GM21717 (cell line): ENCODE measurements around the gene ANKZF1.
A peak's percentile ranks its signal among the peaks of the same experiment; 100 is the strongest.
"Not testable (repeated sequence)": the region's sequence is repeated elsewhere in the genome, so short reads cannot be mapped to it uniquely, and the experiment has no call there.

Experiments used
- ATAC-seq: cut with Tn5 transposase; IDR thresholded peaks from one replicate; pipeline ENCODE4 v1.9.1; 2021; ENCODE audit warnings: mild to moderate bottlenecking, moderate library complexity; ENCODE audit not compliant: unreplicated experiment

The ANKZF1 gene, protein sequence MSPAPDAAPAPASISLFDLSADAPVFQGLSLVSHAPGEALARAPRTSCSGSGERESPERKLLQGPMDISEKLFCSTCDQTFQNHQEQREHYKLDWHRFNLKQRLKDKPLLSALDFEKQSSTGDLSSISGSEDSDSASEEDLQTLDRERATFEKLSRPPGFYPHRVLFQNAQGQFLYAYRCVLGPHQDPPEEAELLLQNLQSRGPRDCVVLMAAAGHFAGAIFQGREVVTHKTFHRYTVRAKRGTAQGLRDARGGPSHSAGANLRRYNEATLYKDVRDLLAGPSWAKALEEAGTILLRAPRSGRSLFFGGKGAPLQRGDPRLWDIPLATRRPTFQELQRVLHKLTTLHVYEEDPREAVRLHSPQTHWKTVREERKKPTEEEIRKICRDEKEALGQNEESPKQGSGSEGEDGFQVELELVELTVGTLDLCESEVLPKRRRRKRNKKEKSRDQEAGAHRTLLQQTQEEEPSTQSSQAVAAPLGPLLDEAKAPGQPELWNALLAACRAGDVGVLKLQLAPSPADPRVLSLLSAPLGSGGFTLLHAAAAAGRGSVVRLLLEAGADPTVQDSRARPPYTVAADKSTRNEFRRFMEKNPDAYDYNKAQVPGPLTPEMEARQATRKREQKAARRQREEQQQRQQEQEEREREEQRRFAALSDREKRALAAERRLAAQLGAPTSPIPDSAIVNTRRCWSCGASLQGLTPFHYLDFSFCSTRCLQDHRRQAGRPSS

DNA sequence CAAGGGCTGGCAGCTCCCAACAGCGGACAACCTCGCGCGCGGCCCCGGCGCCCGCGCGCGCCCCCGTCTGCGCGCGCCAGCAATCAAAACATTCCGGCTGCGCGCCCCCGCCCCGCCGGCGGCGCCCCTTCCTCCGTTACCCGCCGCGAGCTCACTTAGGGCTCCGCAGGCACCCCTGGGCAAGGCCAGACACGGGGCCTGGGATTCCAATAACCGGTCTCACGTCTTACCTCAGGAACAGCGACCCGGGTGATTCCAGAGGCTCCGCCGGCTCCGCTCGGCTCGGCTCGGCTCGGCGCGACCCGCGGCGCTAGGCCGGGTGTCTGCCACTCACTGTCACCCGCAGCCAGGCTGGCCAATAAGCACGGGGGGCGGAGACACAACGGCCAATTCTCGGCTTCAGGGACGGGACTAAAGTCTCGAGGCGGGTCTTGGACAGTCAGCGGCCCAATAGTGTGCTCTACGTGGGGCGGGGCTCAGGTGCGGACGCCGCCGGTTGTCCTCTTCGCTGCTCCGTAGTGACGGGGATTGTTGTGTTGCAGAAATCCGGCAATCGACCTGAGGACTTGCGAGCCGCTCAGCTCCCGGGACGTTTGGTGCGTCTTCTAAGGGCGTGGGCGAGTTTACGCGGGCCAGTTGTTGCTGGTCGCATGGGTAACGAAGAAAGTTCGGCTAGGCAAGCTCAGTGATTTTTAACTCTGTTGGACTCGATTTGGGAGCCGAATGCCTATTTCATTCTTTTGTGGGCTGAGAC is at the start of gene ANKZF1, which contains the start of gene ATG9A:
Gene ANKZF1 (plus strand): TSS at position 502 of the 754 bp plus-strand sequence. CDS start 452 bp downstream, outside the sequence.
Gene ATG9A (minus strand): TSS at position 332 of the 754 bp plus-strand sequence. CDS start 1,612 bp downstream, outside the sequence.
- peak; percentile 97 for ATAC-seq

DNA sequence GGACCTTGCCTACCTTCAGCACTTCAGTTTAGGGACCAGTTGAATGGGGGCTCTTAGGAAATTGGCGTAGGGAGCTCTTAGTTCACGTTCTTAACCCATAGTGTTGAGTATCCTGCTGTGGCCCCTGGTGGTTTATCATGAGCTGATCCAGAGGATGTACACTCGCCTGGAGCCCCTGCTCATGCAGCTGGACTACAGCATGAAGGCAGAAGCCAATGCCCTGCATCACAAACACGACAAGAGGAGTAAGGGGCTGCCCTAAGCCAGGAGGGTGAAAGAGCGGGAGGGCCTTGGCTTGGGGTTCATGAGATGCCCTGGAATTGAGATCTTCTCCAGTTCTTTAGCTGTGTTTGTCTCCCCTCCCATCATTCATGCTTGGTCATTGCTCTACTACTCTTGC is 48.6 kb upstream of the ANKZF1 start:
- ATAC-seq: no peak

DNA sequence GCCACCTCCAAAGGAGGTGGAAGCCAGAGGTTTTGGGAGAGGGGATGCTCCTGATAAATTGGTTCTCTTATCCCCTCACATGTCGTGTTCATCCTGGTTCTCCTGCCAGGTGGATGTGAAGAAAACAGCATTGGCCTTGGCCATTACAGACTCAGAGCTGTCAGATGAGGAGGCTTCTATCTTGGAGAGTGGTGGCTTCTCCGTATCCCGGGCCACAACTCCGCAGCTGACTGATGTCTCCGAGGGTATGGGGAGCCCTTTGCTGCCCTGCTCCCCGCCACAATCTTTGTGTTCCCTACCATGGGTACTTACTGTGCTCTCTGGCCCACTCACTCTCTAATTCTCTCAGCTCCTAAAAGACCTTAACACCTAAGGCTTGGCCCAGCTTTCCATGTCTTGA is 48.1 kb upstream of the ANKZF1 start:
- ATAC-seq: no peak

DNA sequence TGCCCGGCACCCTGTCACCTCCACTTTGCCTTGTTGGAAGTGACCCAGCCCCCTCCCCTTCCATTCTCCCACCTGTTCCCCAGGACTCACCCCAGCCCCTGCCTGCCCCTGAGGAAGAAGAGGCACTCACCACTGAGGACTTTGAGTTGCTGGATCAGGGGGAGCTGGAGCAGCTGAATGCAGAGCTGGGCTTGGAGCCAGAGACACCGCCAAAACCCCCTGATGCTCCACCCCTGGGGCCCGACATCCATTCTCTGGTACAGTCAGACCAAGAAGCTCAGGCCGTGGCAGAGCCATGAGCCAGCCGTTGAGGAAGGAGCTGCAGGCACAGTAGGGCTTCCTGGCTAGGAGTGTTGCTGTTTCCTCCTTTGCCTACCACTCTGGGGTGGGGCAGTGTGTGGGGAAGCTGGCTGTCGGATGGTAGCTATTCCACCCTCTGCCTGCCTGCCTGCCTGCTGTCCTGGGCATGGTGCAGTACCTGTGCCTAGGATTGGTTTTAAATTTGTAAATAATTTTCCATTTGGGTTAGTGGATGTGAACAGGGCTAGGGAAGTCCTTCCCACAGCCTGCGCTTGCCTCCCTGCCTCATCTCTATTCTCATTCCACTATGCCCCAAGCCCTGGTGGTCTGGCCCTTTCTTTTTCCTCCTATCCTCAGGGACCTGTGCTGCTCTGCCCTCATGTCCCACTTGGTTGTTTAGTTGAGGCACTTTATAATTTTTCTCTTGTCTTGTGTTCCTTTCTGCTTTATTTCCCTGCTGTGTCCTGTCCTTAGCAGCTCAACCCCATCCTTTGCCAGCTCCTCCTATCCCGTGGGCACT is 47.1 kb upstream of the ANKZF1 start:
- ATAC-seq: no peak

DNA sequence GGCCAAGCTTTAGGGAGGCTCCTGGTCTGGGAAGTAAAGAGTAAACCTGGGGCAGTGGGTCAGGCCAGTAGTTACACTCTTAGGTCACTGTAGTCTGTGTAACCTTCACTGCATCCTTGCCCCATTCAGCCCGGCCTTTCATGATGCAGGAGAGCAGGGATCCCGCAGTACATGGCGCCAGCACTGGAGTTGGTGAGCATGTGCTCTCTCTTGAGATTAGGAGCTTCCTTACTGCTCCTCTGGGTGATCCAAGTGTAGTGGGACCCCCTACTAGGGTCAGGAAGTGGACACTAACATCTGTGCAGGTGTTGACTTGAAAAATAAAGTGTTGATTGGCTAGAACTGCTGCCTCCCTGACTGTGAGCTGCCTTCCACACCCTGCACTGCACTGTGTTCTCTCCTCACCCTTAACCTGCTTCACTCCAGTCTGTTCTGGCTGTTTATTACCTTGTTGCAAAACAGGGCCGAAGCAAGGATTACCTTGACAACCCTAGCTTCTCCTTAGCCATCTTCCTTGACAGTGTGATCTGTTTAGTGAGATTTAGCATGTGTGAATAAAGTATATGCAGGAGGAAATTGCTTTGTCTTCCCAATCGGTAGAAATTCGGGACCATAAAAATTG is 46.3 kb upstream of the ANKZF1 start:
- no peak for ATAC-seq

DNA sequence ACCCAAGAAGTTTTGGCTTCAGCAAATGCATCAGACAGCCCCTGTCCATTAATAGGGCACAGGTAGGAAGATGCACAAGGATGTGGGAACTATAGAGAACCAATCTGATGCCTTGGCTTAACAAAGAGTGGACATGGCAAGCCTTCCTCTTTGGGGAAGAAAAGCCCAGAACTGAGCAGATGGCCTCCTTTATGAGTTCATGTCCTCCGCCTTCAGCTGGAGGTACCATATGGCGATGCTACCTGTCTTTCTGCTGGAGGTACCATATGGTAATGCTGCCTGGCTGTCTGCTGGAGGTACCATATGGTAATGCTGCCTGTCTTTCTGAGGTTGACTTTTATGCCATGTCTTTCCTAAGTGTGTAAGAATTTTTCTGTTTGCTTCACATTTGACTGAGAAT is 45.5 kb upstream of the ANKZF1 start:
- no peak for ATAC-seq

DNA sequence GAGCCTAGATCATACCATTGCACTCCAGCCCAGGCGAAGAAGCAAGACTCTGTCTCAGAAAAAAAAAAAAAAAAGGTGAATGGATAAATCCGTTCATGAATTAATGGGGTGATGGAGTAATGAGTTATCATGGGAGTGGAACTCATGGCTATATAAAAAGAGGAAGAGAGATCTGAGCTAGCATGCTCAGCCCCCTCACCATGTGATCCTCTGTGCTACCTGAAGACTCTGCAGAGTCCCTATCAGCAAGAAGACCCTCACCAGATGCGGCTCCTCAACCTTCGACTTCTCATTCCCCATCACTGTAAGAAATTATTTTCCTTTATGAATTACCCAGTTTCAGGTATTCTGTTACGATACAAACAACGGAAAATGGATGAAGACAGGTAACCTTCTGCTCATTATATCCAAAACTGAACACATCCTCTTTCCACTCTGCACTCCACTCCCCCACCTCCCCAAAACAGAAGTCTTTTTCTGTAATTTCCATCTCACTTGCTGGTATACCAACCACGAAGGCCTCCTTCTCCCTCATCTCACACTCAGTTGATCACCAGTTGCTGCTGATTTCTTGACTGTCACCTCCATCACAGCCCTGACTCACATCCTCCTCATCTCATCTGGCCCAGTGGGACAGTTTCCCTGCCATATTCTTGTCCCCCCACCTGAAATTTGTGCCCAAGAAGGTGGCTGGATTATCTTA is 42.7 kb upstream of the ANKZF1 start:
- ATAC-seq: no peak

DNA sequence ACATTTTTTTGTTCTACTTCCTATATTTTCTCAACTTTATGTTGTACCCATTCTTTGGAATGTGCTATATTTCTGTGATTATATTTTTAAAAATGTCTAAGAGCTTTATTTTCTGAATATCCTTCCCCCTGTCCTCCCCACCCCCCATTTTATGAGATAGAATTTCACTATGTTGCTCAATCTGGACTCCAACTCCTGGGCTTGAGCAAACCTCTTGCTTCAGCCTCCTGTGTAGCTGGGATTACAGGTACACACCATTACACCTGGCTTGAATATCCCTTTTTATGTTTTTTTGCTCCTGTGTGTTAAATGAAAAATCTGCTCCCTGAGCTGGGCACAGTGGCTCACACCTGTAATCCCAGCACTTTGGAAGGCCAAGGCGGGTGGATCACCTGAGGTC is 32.2 kb upstream of the ANKZF1 start:
- ATAC-seq: no peak

DNA sequence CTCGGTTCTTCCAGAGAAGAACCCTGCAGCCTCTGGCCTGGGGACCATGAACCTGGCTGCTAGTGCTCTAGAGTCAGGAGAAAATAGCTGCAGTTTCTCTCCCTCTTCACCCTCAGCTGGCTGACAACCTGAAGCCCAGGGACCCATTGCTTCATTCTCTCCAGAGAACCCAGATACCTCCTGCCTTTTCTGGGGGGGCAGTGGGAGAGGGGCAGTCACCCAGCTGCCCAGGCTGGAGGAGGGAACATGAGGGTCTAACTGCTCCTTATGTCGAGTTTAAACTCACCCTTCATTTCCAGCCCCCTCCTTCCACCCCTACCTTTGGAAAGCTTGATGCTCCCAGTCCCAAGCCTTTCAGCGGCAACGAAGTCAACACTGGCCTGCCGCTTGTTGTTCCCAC is 30.6 kb upstream of the ANKZF1 start:
- ATAC-seq: no peak

DNA sequence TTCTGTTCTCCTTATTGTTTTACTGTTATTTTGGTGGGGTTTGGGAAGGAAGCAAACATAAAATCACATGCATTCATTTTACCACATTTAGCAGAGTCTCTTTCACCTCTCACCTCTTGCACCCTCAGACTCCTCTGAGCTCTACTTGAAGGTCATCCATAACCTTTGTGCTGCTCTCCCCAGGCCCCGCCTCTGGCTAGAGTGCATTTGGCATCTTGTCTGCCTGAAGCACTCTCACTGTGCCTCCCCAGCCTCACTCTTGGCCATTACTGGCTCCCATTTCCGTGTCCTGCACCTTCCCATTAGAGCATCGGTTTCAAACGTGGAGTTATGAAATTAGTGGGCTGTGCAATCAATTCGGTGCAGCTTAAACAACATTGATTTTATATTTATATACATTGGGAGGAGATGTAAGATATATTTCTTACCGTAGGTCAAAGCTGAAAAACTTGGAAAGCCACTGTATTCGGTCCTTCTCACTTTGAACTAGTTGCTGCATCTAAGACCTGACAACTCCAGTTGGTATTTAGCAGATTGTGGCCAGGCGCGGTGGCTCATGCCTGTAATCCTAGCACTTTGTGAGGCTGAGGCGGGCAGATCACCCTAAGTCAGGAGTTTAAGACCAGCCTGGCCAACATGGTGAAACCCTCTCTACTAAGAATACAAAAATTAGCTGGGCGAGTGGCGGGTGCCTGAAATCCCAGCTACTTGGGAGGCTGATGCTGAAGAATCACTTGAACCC is 30.0 kb upstream of the ANKZF1 start:
- no peak for ATAC-seq

DNA sequence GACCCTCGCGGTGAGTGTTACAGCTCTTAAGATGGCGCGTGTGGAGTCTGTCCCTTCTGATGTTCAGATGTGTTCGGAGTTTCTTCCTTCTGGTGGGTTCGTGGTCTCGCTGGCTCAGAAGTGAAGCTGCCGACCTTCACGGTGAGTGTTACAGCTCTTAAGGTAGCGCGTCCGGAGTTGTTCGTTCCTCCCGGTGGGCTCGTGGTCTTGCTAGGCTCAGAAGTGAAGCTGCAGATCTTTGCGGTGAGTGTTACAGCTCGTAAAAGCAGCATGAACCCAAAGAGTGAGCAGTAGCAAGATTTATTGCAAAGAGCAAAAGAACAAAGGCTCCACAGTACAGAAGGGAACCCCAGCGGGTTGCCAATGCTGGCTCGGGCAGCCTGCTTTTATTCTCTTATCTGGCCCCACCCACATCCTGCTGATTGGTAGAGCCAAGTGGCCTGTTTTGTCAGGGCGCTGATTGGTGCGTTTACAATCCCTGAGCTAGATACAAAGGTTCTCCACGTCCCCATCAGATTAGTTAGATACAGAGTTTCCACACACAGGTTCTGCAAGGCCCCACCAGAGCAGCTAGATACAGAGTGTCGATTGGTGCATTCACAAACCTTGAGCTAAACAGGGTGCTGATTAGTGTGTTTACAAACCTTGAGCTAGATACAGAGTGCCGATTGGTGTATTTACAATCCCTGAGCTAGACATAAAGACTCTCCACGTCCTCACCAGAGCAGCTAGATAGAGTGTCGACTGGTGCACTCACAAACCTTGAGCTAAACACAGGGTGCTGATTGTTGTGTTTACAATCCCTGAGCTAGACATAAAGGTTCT is 28.9 kb upstream of the ANKZF1 start:
- ATAC-seq: not testable (repeated sequence)

DNA sequence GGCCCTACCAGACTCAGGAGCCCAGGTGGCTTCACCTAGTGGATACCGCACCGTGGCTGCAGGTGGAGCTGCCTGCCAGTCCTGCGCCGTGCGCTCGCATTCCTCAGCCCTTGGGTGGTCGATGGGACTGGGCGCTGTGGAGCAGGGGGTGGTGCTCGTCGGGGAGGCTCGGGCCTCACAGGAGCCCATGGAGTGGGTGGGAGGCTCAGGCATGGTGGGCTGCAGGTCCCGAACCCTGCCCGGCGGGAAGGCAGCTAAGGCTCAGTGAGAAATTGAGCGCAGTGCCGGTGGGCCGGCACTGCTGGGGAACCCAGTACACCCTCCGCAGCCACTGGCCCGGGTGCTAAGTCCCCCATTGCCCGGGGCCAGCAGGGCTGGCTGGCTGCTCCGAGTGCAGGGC is 28.3 kb upstream of the ANKZF1 start:
- not testable (repeated sequence) for ATAC-seq

DNA sequence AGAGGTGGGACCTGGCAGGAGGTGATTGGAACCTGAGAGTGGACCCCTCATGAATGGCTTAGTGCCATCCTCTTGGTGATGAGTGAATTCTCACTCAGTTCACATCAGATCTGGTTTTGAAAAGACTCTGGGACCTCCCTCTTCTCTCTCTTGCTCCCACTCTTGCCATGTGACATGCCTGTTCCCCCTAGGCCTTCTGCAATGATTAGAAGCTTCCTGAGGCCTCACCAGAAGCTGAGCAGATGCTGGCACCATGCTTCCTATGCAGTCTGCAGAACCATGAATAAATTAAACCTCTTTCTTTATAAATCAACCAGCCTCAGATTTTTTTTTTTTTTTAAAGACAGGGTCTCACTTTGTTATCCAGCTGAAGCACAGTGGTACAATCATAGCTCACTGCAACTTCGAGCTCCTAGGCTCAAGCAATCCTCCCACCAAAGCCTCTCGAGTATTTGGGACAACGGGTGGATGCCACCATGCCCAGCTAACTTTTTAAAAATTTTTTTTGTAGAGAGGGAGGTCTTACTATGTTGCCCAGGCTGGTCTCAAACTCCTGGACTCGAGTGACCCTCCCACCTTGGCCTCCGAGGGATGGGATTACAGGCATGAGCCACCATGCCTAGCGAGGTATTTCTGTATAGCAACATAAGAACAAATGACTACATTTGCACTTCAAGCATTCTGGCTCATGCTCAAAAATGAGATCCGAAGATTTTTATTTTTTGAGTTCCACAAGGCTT is 25.0 kb upstream of the ANKZF1 start:
- no peak for ATAC-seq

DNA sequence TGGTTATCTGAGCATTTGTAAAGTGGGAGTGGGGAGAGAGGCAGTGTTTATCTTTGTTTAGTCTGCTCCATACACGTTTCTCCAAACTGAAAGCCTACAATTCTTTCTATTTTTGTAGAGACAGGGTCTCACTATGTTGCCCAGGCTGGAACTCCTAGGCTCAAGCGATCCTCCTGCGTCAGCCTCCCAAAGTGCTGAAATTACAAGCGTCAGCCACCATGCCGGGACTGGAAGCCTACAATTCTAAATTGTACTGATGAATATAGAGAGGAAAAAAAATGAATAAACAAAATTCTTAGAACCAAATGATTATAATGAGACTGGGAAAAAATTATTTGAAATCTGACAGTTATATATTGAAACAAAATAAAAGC is 24.5 kb upstream of the ANKZF1 start:
- no peak for ATAC-seq

DNA sequence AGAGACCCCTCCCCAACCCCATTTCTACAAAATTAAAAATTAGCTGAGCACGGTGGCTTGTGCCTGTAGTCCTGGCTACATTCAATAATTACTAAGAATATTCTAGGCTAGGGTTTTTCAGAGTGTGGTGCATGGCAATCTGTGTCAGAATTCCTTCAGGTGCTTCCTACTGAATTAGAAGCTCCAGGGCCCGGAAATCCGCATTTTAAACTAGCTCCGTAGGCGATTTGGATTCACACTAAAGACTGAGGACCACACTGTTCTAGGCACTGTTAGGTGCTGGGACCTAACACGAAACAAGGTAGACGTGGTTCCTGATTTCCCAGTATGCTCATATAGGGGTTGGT is 23.7 kb upstream of the ANKZF1 start:
- ATAC-seq: no peak

DNA sequence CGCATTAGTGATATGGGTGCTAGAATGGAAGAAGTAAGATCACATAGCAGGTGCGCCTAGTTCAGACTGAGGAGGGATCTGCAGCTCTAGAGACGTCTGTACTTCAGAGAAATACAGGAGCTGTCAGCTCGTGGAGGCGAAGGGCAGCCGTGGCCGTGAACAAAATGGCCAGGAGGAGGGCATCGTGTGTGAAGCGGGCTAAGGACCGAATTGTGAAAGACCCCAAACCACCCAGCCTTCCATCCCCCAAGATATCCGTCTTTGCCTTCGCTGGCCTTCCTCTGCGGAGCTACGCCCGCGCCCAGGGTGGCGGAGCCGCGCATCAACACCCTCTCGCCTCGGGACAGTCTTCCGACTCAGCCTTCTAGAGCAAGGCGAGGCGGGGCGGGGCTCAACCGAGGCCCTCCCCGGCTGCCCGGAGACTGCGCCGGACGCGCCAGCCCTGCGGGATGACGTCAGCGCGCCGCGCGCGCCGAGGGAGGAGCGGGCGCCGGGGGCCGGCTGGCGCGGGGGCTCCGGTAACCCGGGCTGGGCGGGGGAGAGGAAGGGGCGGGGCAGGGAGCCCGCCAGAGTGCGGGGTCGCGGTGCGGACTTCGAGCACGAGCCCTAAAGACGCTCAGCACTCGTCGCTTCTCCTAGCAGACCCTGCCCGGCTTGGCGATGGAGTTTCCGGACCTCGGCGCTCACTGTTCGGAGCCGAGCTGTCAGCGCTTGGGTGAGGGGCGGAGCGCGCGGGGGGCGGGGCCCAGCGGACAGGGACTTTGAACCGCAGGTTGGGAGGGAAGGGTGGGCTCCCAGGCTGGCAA is 23.1 kb upstream of the ANKZF1 start, which contains the start of gene ZFAND2B:
Gene ZFAND2B (plus strand): TSS at position 455 of the 806 bp plus-strand sequence. CDS start 206 bp downstream, at position 661.
- ATAC-seq: peak; percentile 98
